ES-I3 (cell line): Measurements from ENCODE around the gene WDR45B.

ENCODE experiments used
- H3K36me3 ChIP-seq: 2 replicates; pipeline ENCODE4 v1.6.1; 2013; ENCODE audit warnings: mild to moderate bottlenecking, low read length, control low read depth, moderate library complexity; ENCODE audit not compliant: insufficient read depth
- H3K4me1 ChIP-seq: 2 replicates; pipeline ENCODE4 v1.6.1; 2013; ENCODE audit warnings: mild to moderate bottlenecking, control low read depth, low read length; ENCODE audit not compliant: insufficient read depth
- H3K9ac ChIP-seq: 2 replicates; pipeline ENCODE4 v1.6.1; 2013; ENCODE audit warnings: low read depth, mild to moderate bottlenecking, low read length, moderate library complexity
- H3K9me3 ChIP-seq: 2 replicates; pipeline ENCODE4 v1.6.1; 2013; ENCODE audit warnings: mild to moderate bottlenecking, low read length, moderate library complexity; ENCODE audit not compliant: control insufficient read depth, insufficient read depth

WDR45B gene

GRCh38 chr17:82599674-82600661 is 48.3 kb downstream of the WDR45B start:
- Histone ChIP-seq H3K4me1 (no peaks in the 10 kb centered on the region), H3K9ac (no peak overlapping the region), H3K36me3 (peaks cover 56% of the 10 kb centered on the region)

GRCh38 chr17:82598256-82599119 is 49.8 kb downstream of the WDR45B start:
- H3K36me3 ChIP-seq: peaks cover 50% of the 10 kb centered on the region
- H3K4me1 ChIP-seq: no peaks in the 10 kb centered on the region; the same call in 1 of the 2 replicates
- H3K9ac ChIP-seq: no peak overlapping the region
- H3K9me3 ChIP-seq: no peaks in the 10 kb centered on the region

More at GRCh38 chr17:82599674-82600661, 48.3 kb downstream of the WDR45B start:
- no peaks in the 10 kb centered on the region for H3K9me3 ChIP-seq

- Histone ChIP-seq H3K4me1 (no peaks in the 10 kb centered on the region; the same call in 1 of the 2 replicates), H3K36me3 (peaks cover 38% of the 10 kb centered on the region)
These were observed 51.2 kb downstream of the WDR45B start for GRCh38 chr17:82596837-82597672.

GRCh38 chr17:82596296-82596695 is 51.9 kb downstream of the WDR45B start:
- Histone ChIP-seq H3K9ac (no peak overlapping the region), H3K4me1 (no peaks in the 10 kb centered on the region; the same call in 1 of the 2 replicates), H3K36me3 (peaks cover 31% of the 10 kb centered on the region), H3K9me3 (no peaks in the 10 kb centered on the region)

More at GRCh38 chr17:82596837-82597672, 51.2 kb downstream of the WDR45B start:
- Histone ChIP-seq H3K9ac (no peak overlapping the region), H3K9me3 (no peaks in the 10 kb centered on the region)

GRCh38 chr17:82595893-82596292 is 52.4 kb downstream of the WDR45B start:
- H3K9ac ChIP-seq: no peak overlapping the region
- H3K36me3 ChIP-seq: peaks cover 28% of the 10 kb centered on the region; the same call in 1 of the 2 replicates
- H3K9me3 ChIP-seq: no peaks in the 10 kb centered on the region
- H3K4me1 ChIP-seq: no peaks in the 10 kb centered on the region; the same call in 1 of the 2 replicates

GRCh38 chr17:82594571-82594970 is 53.7 kb downstream of the WDR45B start:
- H3K9ac ChIP-seq: no peak overlapping the region
- H3K9me3 ChIP-seq: no peaks in the 10 kb centered on the region
- H3K4me1 ChIP-seq: no peaks in the 10 kb centered on the region; the same call in 1 of the 2 replicates
- peaks cover 28% of the 10 kb centered on the region; the same call in 1 of the 2 replicates for H3K36me3 ChIP-seq

GRCh38 chr17:82593590-82594087 is 54.6 kb downstream of the WDR45B start:
- H3K36me3 ChIP-seq: peaks cover 27% of the 10 kb centered on the region
- H3K4me1 ChIP-seq: no peaks in the 10 kb centered on the region; the same call in 1 of the 2 replicates
- H3K9me3 ChIP-seq: no peaks in the 10 kb centered on the region
- H3K9ac ChIP-seq: peak overlapping the region; percentile 46; the same call in 1 of the 2 replicates

GRCh38 chr17:82592767-82593589 is 55.3 kb downstream of the WDR45B start:
- Histone ChIP-seq H3K9ac (peak overlapping the region; percentile 46; the same call in 1 of the 2 replicates), H3K36me3 (peaks cover 28% of the 10 kb centered on the region), H3K4me1 (no peaks in the 10 kb centered on the region; the same call in 1 of the 2 replicates), H3K9me3 (no peaks in the 10 kb centered on the region)

- Histone ChIP-seq H3K36me3 (peaks cover 29% of the 10 kb centered on the region), H3K9me3 (no peaks in the 10 kb centered on the region), H3K9ac (no peak overlapping the region), H3K4me1 (no peaks in the 10 kb centered on the region; the same call in 1 of the 2 replicates)
These were observed 55.9 kb downstream of the WDR45B start for GRCh38 chr17:82592289-82592766.

- H3K4me1 ChIP-seq: no peaks in the 10 kb centered on the region; the same call in 1 of the 2 replicates
- H3K9me3 ChIP-seq: no peaks in the 10 kb centered on the region
- H3K36me3 ChIP-seq: peaks cover 27% of the 10 kb centered on the region
- no peak overlapping the region for H3K9ac ChIP-seq
These were observed 57.2 kb downstream of the WDR45B start for GRCh38 chr17:82590881-82591539.

GRCh38 chr17:82590216-82590615 is 58.0 kb downstream of the WDR45B start:
- Histone ChIP-seq H3K4me1 (no peaks in the 10 kb centered on the region; the same call in 1 of the 2 replicates), H3K9me3 (no peaks in the 10 kb centered on the region), H3K36me3 (peaks cover 26% of the 10 kb centered on the region), H3K9ac (no peak overlapping the region)

- no peaks in the 10 kb centered on the region; the same call in 1 of the 2 replicates for H3K4me1 ChIP-seq
- H3K9ac ChIP-seq: no peak overlapping the region
- H3K9me3 ChIP-seq: no peaks in the 10 kb centered on the region
- peaks cover 26% of the 10 kb centered on the region for H3K36me3 ChIP-seq
These were observed 58.4 kb downstream of the WDR45B start for GRCh38 chr17:82589851-82590180.
